ENCODE results near the gene LRG1.

DNA sequence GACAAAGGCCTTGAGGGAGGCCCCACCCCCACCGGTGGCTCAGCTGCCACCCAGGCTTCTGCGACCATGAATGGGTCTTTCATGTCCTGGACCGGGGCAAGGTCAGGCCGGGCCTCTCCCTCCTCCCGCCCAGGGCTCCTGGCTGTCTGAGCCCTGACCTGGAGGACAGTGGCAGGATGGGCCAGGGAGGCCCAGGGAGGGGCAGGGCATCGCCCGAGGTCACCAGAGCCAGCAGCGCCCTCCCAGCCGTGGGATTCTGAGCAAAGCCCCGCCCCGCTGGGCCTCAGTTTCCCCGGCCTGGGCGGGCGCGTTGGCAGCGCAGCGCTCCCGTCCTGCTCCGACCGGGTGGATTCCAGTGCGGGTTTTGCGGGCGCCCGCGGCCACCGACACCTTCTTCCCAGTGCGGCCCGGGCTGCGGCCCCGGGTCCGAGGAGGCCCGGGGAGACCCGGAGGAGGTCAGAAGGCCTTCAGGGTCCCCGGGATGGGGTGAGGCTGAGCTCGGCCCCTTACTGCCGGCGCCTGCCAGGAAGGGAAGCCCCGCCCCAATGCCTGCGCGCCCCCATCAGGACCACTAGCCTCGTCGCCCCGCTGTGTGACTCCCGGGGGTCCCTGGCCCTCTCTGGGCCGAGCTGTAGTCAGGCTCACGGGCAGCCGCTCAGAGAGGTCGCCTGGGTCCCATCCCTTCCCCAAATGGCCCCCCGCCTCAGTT lies 44.3 kb upstream of the LRG1 start:
- no peak for TF ChIP-seq MXI1 (conservative IDR thresholded peaks at IDR 0.05; ENCODE audit: poor library complexity, severe bottlenecking)
- TF ChIP-seq, protein P1, sequence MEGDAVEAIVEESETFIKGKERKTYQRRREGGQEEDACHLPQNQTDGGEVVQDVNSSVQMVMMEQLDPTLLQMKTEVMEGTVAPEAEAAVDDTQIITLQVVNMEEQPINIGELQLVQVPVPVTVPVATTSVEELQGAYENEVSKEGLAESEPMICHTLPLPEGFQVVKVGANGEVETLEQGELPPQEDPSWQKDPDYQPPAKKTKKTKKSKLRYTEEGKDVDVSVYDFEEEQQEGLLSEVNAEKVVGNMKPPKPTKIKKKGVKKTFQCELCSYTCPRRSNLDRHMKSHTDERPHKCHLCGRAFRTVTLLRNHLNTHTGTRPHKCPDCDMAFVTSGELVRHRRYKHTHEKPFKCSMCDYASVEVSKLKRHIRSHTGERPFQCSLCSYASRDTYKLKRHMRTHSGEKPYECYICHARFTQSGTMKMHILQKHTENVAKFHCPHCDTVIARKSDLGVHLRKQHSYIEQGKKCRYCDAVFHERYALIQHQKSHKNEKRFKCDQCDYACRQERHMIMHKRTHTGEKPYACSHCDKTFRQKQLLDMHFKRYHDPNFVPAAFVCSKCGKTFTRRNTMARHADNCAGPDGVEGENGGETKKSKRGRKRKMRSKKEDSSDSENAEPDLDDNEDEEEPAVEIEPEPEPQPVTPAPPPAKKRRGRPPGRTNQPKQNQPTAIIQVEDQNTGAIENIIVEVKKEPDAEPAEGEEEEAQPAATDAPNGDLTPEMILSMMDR (IDR thresholded peaks at IDR 0.05; ENCODE audit: poor library complexity, severe bottlenecking) = peak; percentile 36
- TF ChIP-seq SMC3 (conservative IDR thresholded peaks at IDR 0.05; ENCODE audit: poor library complexity) = no peak
- no peak for TF ChIP-seq POLR2AphosphoS5 (IDR thresholded peaks at IDR 0.05)
- no peak for TF ChIP-seq EZH2 (IDR thresholded peaks at IDR 0.05; ENCODE audit: borderline replicate concordance, insufficient read depth, low read length, poor library complexity, severe bottlenecking)
- no peak for TF ChIP-seq TAF1 (IDR thresholded peaks at IDR 0.05; ENCODE audit: low read depth)

All from neural cell (in vitro differentiated cells).